Ovary (tissue), 9 donors: Measurements from ENCODE around the gene SYK. TPM values are rescaled to one million over a fixed set of nuclear protein-coding genes. Genes with fewer than 3 reads are reported as not detected.

Experiments used
- DNase-seq, 5 donors: peaks; one replicate each; pipeline ENCODE4 v3.0.0-alpha.2; 2019 to 2020
- H3K27ac ChIP-seq, 2 donors: fragments of 200-600 bp; one replicate each; pipeline versions ENCODE4 v1.5.1 to v1.8.0; 2019 to 2022
- H3K27me3 ChIP-seq: fragments of 200-600 bp; one replicate; pipeline ENCODE4 v1.8.0; 2022
- H3K36me3 ChIP-seq: fragments of 200-600 bp; sonication (generic); one replicate; pipeline ENCODE4 v1.5.1; 2019
- H3K4me1 ChIP-seq: one replicate; pipeline ENCODE4 v1.8.1; 2013; ENCODE audit warnings: mild to moderate bottlenecking, moderate library complexity; ENCODE audit not compliant: insufficient read depth
- H3K4me3 ChIP-seq: fragments of 200-600 bp; sonication (generic); one replicate; pipeline ENCODE4 v1.5.1; 2017
- H3K9me3 ChIP-seq, 2 donors: fragments of 200-600 bp in 1 of 2; sonication (generic) in 1 of 2; one replicate each; pipeline versions ENCODE4 v1.5.1 to v1.8.1; 2013 to 2019; ENCODE audit warnings: mild to moderate bottlenecking in 1 of 2, moderate library complexity in 1 of 2
- CTCF ChIP-seq, 3 donors: fragments of 450-650 bp in 2 of 3; fragments of 200-600 bp in 1 of 3; IDR thresholded peaks; one replicate each; pipeline versions ENCODE4 v1.5.1 to v1.8.0; 2016 to 2022; ENCODE audit warnings: antibody characterized with exemption in 3 of 3, mild to moderate bottlenecking in 1 of 3
- EP300 ChIP-seq: sonication (generic); formaldehyde crosslinking; IDR thresholded peaks from one replicate; pipeline ENCODE4 v1.6.1; 2017; ENCODE audit warnings: antibody characterized with exemption
- POLR2A ChIP-seq: fragments of 450-650 bp; IDR thresholded peaks from one replicate; pipeline ENCODE4 v1.6.1; 2017; ENCODE audit warnings: antibody characterized with exemption, mild to moderate bottlenecking, moderate library complexity
- WGBS, 3 donors: extraction: QIAGEN DNeasy Blood & Tissue Kit in 1 of 3; methylation state at CpG; one replicate each; pipeline versions ENCODE4 v1.1.5 to v1.1.7; 2013 to 2017; 5-methylcytosine and 5-hydroxymethylcytosine counted together
- intact Hi-C, 4 donors: fragments of 100-400 bp; cut with DNase I; formaldehyde crosslinking; loops; one replicate each; pipeline versions ENCODE4 v1.11.0 to v1.15.1; 2022 to 2023
- polyA plus RNA-seq, 2 donors: library from polyadenylated mRNA; stranded (reverse); fragments of 200-250 nt in 1 of 2; fragments of 350-450 nt in 1 of 2; fragmentation: Illumina TruSeq in 1 of 2; extraction: RNeasy Lipid Tissue Mini Kit (QIAGEN cat#74804) in 1 of 2; gene quantifications; one replicate each; pipeline ENCODE4 v1.2.3, GENCODE V29; 2013 to 2014
- total RNA-seq, 7 donors: library from RNA; depleted of rRNA in 2 of 7; stranded (reverse); fragments of >200 nt in 2 of 7; fragmentation: NEBNext Ultra II Directional in 3 of 7; extraction: Animal tissue kit (Norgen Biotek cat#: 25700) in 3 of 7; gene quantifications; one replicate each; pipeline versions ENCODE4 v1.1.0 to v1.2.4, GENCODE V29; 2016 to 2023
- donor health status: DM: no; HTN: no; CAD: no; lungs with moderate emphysema.
- donor health status: DM: no; HTN: no; CAD: no.
- donor health status: Bipolar disorder and iron deficiency.
- donor health status: DM: yes; HTN: yes; CAD: no.
- donor health status: DM: no; HTN: no; CAD: no.
- donor health status: DM: yes; HTN: yes; CAD: no.

The SYK gene
- total and polyA plus RNA-seq, 9 donors = 1.4 to 12.0 (median 8.6) TPM

GRCh38 chr9:90836411-90837080, 34.9 kb downstream of the SYK start:
- intact Hi-C loops = no loop called here
- no peak for TF ChIP-seq CTCF (IDR thresholded peaks at IDR 0.05)
- TF ChIP-seq POLR2A = no peak
- TF ChIP-seq EP300 = no peak
- 62 to 75% (median 63%) methylated on average over 3 of the region's 3 CpGs for WGBS, 3 donors
- Histone ChIP-seq H3K27me3 (no peaks in the 10 kb centered on the region), H3K9me3 (no peaks in the 10 kb centered on the region), H3K27ac (no peak overlapping the region), H3K4me3 (no peak overlapping the region), H3K4me1 (no peaks in the 10 kb centered on the region), H3K36me3 (no peaks in the 10 kb centered on the region)
- DNase-seq = no peak

DNA sequence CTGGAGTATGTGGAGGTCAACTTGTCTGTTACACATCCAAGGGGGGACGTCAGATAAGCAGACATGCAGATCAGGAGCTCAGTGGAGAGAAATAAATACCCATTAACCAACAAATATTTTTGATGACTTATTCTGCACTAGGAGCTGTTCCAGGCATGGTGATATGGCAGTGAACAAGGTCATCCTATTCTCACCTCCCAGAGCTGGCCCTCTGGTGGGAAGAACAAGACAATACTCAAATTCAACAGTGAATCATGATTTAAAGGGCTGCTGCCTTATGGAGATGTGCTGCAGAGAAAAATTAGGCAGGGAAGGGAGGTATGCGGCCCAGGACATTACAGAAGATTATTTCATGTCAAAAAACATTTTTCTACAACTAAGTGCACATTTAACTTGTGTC, 36.5 kb downstream of the SYK start:
- H3K27me3 ChIP-seq = no peaks in the 10 kb centered on the region
- no peak overlapping the region for H3K27ac ChIP-seq
- intact Hi-C loops = no loop called here
- H3K4me3 ChIP-seq = no peak overlapping the region
- WGBS, 3 donors = 47 to 52% (median 48%) methylated on average over 2 of the region's 2 CpGs
- H3K36me3 ChIP-seq = no peaks in the 10 kb centered on the region
- no peaks in the 10 kb centered on the region for H3K4me1 ChIP-seq
- DNase-seq = no peak
- TF ChIP-seq CTCF (IDR thresholded peaks at IDR 0.05) (no peak), EP300 (no peak), POLR2A (no peak)
- H3K9me3 ChIP-seq = no peaks in the 10 kb centered on the region

DNA sequence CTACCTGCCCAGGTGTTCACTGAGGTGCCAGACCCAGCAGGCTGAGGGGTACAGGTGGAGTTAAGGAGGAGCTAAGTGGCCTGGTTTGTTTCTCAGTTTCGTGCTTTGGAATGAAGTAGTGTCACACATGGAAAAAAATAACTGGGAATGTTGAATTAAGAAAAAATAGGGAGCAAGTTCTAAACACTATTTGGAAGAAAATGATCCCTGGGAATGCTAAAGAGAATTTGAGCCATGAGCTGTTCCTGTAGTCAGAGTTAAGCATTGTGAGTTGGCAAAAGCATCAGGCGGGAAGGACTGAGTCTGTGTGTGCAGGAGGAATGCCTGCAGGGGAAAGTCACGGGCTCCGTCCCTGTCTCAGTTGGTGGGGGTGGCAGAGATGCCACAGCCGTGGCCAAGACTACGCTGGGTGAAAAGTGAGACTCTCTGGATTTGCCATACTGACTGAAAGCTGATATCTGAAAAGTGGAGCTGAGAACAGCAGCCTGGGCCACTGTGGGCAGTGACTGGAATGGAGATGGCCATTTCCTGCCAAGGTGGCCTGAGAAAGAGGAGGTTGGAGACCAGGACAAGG, 37.0 kb downstream of the SYK start:
- WGBS, 3 donors = 75 to 77% (median 76%) methylated on average over 6 of the region's 6 CpGs
- no peaks in the 10 kb centered on the region for H3K9me3 ChIP-seq
- no peaks in the 10 kb centered on the region for H3K36me3 ChIP-seq
- H3K4me3 ChIP-seq = no peak overlapping the region
- DNase-seq = no peak
- H3K27me3 ChIP-seq = no peaks in the 10 kb centered on the region
- intact Hi-C loops = no loop called here
- no peak overlapping the region for H3K27ac ChIP-seq
- no peak for TF ChIP-seq POLR2A
- TF ChIP-seq CTCF (IDR thresholded peaks at IDR 0.05) = no peak
- no peak for TF ChIP-seq EP300
- H3K4me1 ChIP-seq = no peaks in the 10 kb centered on the region

GRCh38 chr9:90839183-90839728, 37.6 kb downstream of the SYK start:
- Histone ChIP-seq H3K4me3 (no peak overlapping the region), H3K36me3 (no peaks in the 10 kb centered on the region), H3K27me3 (no peaks in the 10 kb centered on the region), H3K4me1 (no peaks in the 10 kb centered on the region), H3K27ac (no peak overlapping the region), H3K9me3 (no peaks in the 10 kb centered on the region)
- intact Hi-C loops = no loop called here
- 80 to 89% (median 87%) methylated on average over 7 of the region's 7 CpGs for WGBS, 3 donors
- TF ChIP-seq CTCF (IDR thresholded peaks at IDR 0.05) = no peak
- TF ChIP-seq POLR2A = no peak
- no peak for TF ChIP-seq EP300
- no peak for DNase-seq
